AG10803 (cell line): Measurements from ENCODE around the gene MAS1.

Source experiments
- DNase-seq: peaks from one replicate; pipeline ENCODE4 v3.0.0; 2010; ENCODE audit warnings: low read depth
- H3K4me3 ChIP-seq: 2 replicates; pipeline ENCODE4 v1.5.1; 2011; ENCODE audit warnings: mild to moderate bottlenecking, low read length, control low read depth
- TF ChIP-seq, protein P1 (sequence below): conservative IDR thresholded peaks from 2 replicates; pipeline ENCODE4 v1.5.1; 2011; ENCODE audit warnings: mild to moderate bottlenecking, low read length, control low read depth, inconsistent platforms

The MAS1 gene

DNA sequence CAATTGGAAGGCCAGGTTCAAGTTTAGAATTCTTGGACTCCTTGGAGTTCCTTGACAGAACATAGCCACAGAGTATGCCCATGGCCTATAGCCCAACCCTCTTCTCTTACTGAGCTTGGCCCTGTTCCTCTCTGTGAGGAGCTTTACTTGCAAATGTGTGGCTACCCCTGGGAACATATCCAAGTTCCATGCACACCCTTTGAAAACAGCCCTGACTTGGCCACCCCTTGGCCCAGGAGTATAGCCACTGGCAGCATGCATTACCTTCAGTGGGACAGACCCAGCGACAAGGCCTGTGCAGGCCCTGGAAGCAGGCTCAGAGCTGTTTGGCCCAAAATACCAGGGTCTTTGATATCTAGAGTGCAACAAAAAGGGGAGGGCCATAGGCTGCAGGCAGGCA lies 19.5 kb upstream of the MAS1 start:
- no peak overlapping the region for H3K4me3 ChIP-seq
- DNase-seq = no peak
- TF ChIP-seq, protein P1, sequence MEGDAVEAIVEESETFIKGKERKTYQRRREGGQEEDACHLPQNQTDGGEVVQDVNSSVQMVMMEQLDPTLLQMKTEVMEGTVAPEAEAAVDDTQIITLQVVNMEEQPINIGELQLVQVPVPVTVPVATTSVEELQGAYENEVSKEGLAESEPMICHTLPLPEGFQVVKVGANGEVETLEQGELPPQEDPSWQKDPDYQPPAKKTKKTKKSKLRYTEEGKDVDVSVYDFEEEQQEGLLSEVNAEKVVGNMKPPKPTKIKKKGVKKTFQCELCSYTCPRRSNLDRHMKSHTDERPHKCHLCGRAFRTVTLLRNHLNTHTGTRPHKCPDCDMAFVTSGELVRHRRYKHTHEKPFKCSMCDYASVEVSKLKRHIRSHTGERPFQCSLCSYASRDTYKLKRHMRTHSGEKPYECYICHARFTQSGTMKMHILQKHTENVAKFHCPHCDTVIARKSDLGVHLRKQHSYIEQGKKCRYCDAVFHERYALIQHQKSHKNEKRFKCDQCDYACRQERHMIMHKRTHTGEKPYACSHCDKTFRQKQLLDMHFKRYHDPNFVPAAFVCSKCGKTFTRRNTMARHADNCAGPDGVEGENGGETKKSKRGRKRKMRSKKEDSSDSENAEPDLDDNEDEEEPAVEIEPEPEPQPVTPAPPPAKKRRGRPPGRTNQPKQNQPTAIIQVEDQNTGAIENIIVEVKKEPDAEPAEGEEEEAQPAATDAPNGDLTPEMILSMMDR = no peak

DNA sequence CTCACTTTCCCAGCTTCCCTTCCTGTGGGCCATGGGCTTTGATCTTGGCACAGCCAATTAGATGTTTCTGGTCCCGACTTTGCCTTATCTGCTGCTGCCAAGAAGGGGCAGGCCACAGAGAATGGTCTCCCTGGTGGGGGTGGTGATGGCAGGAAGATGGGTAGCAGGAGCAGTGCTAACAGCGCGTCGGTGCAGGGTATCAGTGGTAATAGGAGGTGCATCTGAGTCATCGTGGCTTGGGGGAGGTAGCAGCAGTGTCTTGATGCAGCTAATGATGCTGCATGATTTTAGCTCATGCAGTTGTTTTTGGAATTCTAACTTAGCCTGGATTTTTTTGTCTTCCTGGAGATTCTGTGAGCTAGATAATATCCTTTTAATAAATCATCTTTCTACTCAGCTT lies 18.9 kb upstream of the MAS1 start:
- no peak overlapping the region for H3K4me3 ChIP-seq
- TF ChIP-seq, protein P1 = no peak
- no peak for DNase-seq

DNA sequence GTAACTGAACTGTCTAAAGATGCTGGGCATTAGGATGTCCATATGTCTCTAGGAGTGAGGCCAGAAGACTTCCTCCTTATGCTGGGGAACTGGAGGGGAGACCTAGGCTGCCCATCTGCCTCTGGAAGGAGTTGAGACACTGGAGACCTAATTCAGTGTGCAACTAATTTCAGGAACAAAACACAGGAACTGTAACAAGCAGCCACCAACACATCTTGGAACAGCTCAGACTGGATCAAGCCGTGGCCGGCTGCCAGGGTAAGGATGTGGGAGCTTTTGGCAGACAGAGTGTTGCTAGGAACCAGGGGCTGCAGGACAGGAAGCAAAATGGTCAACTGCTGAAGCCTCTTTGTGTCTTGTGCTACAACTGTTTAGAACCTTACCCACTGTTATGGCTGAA lies 16.4 kb upstream of the MAS1 start:
- H3K4me3 ChIP-seq = no peak overlapping the region
- TF ChIP-seq, protein P1 = no peak
- peak; percentile 4 for DNase-seq

DNA sequence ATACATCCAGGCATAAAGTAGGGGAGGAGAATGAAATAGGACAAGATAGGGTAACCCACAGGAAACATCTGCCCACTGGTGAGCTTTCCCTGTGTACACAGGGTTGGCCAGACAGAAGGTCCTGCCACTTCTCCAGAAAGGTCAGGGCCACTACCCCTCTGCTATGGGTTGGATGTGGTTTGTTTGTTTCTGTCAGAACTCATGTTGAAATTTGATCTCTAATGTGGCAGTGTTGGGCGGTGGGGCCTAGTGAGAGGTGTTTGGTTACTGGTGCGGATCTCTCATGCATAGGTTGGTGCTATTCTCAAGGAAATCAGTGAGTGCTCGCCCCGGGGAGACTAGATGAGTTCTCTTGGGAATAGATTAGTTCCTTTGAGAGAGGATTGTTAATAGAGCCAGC lies 15.6 kb upstream of the MAS1 start:
- no peak for DNase-seq
- no peak overlapping the region for H3K4me3 ChIP-seq
- TF ChIP-seq, protein P1 = no peak

DNA sequence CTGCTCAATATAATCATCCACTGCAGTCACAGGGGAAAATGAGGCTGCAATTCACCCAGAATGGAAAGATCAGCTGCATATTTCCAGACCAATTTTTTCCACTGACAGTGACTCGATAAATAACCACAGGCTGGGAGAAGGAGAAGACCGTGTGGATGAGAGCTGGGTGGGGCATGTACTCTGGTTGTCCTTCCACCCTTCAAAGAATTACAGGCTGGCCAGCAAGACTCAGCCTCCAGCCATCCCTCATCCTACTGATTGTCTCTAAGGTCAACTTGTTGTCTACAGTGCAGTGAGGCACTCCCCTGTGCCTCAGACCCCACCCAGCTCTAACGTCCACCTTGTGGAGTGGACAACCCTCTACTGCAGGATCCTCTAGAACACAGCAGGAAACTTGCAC lies 14.5 kb upstream of the MAS1 start:
- TF ChIP-seq, protein P1 = no peak
- no peak for DNase-seq
- H3K4me3 ChIP-seq = no peak overlapping the region

DNA sequence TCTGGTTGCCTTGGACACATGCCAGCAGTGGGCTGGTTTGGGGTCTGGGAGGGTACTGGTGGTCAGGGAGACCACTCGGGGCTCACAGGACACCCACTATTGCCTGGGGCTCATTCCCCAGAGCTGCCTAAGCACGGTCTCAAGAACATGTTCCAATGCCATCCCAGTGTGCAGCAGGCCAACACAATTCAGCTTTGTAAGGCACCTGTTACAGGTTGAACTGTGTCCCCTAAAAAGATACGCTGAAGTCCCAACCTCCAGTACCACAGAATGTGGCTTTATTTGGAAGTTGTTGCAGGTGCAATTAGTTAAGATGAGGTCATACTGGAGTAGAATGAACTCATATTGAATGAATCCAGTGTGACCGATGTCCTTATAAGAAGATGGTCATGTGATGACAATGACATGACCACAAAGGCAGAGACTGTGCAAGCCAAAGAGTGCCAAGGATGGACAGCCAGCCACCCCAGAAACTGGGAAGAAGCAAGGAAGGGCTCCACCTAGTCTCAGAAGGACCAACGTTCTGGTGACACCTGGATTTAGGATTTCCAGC lies 13.5 kb upstream of the MAS1 start:
- TF ChIP-seq, protein P1 = no peak
- no peak overlapping the region for H3K4me3 ChIP-seq
- DNase-seq = no peak

DNA sequence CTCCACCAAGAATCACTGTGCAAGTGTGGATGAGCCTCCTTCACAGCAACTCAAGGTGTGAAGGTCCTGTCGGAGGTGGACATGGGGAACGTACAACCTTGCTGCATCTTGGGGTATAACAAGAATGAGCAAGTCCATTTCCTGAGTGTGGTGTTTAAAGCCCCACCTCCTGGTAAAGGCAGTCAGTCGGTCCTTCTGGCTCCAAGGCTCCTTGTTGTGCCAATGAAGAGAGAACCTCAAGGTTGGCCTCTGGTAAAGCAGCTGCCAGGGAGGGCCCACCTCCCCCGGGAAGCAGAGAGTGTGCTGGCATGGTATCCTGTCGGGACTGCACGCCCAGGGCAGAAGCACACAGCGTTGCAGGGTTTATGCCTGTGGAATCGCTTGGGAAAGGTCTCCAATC lies 12.4 kb upstream of the MAS1 start:
- no peak for DNase-seq
- TF ChIP-seq, protein P1 = no peak
- H3K4me3 ChIP-seq = no peak overlapping the region
